DOHH2 (cell line): Measurements from ENCODE around the gene MESD.

ENCODE experiments used
- EZH2phosphoT487 ChIP-seq: fragments of 200-600 bp; sonication (generic); IDR thresholded peaks from 2 replicates; pipeline ENCODE4 v1.6.1; 2017; ENCODE audit warnings: borderline replicate concordance, mild to moderate bottlenecking, antibody characterized with exemption, low read length, moderate library complexity, mixed read lengths
- TF ChIP-seq, protein P1 (sequence below): fragments of 200-600 bp; sonication (generic); IDR thresholded peaks from one replicate; pipeline ENCODE4 v1.5.1; 2014; ENCODE audit warnings: antibody characterized with exemption, mild to moderate bottlenecking, low read depth, low read length; ENCODE audit not compliant: poor library complexity, severe bottlenecking

DNA sequence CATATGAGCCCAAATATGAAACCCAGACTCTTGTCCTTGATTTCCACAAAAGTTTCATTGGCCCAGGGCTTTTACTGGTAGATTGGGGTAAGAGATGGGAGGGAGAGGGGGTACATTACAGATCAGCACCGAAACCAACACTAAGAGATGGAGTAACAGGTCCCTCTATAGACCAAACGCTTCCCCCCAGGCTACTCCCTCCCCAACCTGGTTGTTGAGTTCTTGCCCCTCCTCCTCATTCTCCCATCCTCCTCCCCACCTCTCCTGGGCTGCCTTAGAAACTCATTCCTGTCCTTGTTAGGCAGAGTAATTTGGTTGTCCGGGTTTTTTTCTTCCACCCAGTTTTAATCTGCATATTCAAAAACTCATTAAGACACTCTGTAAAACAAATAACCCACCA, 74.1 kb downstream of the MESD start:
- TF ChIP-seq, protein P1, sequence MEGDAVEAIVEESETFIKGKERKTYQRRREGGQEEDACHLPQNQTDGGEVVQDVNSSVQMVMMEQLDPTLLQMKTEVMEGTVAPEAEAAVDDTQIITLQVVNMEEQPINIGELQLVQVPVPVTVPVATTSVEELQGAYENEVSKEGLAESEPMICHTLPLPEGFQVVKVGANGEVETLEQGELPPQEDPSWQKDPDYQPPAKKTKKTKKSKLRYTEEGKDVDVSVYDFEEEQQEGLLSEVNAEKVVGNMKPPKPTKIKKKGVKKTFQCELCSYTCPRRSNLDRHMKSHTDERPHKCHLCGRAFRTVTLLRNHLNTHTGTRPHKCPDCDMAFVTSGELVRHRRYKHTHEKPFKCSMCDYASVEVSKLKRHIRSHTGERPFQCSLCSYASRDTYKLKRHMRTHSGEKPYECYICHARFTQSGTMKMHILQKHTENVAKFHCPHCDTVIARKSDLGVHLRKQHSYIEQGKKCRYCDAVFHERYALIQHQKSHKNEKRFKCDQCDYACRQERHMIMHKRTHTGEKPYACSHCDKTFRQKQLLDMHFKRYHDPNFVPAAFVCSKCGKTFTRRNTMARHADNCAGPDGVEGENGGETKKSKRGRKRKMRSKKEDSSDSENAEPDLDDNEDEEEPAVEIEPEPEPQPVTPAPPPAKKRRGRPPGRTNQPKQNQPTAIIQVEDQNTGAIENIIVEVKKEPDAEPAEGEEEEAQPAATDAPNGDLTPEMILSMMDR: no peak
- TF ChIP-seq EZH2phosphoT487: no peak
